Mucosa of descending colon (tissue), 3 donors: ENCODE measurements around the gene TOE1. TPM values are rescaled to one million over a fixed set of nuclear protein-coding genes. Genes with fewer than 3 reads are reported as not detected.
A peak's percentile ranks its signal among the peaks of the same experiment; 100 is the strongest.

Experiments
- ATAC-seq: fragments of 200-7000 bp; cut with Tn5 transposase; one replicate; pipeline ENCODE4 v1.9.1; 2020; ENCODE audit warnings: mild to moderate bottlenecking, moderate library complexity
- DNase-seq, 3 donors: peaks; one replicate each; pipeline ENCODE4 v3.0.0-alpha.2; 2020
- H3K36me3 ChIP-seq: fragments of 200-600 bp; one replicate; pipeline ENCODE4 v1.8.0; 2021; ENCODE audit warnings: low read depth, mild to moderate bottlenecking
- H3K4me1 ChIP-seq: fragments of 200-600 bp; one replicate; pipeline ENCODE4 v1.8.0; 2021; ENCODE audit warnings: low read depth, mild to moderate bottlenecking
- H3K4me3 ChIP-seq: fragments of 200-600 bp; one replicate; pipeline ENCODE4 v1.8.0; 2021; ENCODE audit warnings: mild to moderate bottlenecking
- H3K9me3 ChIP-seq: fragments of 200-600 bp; one replicate; pipeline ENCODE4 v1.8.0; 2021; ENCODE audit warnings: mild to moderate bottlenecking
- CTCF ChIP-seq: fragments of 200-600 bp; IDR thresholded peaks from one replicate; pipeline ENCODE4 v1.8.0; 2022; ENCODE audit warnings: antibody characterized with exemption, mild to moderate bottlenecking
- intact Hi-C, 2 donors: fragments of 100-400 bp; cut with DNase I in 1 of 2; cut with micrococcal nuclease in 1 of 2; formaldehyde crosslinking; loops; one replicate each; pipeline versions ENCODE4 v1.11.0 to v1.11.1; 2022; cut with DNase I, micrococcal nuclease
- total RNA-seq, 3 donors: library from RNA; stranded (reverse); fragmentation: NEBNext Ultra II Directional in 2 of 3; extraction: Animal tissue kit (Norgen Biotek cat#: 25700) in 2 of 3; gene quantifications; one replicate each; pipeline versions ENCODE4 v1.2.1 to v1.2.4, GENCODE V29; 2021 to 2023
- donor health status: DM: no; HTN: no; CAD: no; lungs with moderate emphysema.
- donor health status: DM: no; HTN: no; CAD: no.
- donor health status: DM: no; HTN: yes; CAD: no.

Gene TOE1
- total RNA-seq, 3 donors from 2014 or later: 11.1 to 18.7 (median 12.9) TPM

- TF ChIP-seq CTCF: peak; percentile 51
- DNase-seq (peak in 1 of 3 donors; percentile 48), ATAC-seq (no peak)
- Histone ChIP-seq H3K36me3 (no peaks in the 10 kb centered on the region), H3K4me3 (no peak overlapping the region), H3K9me3 (no peaks in the 10 kb centered on the region), H3K4me1 (peaks cover 11% of the 10 kb centered on the region)
- intact Hi-C loops: loop anchor here (2.0 to 5.0 kb wide), 2 partner anchors 285 to 288 kb away; partner anchors contain the start of genes HECTD3 (in 1 of the 2) and UROD (in 1 of the 2)
Observed at GRCh38 chr1:45299981-45300668, 39.8 kb upstream of the TOE1 start.

GRCh38 chr1:45300669-45300997 is 39.3 kb upstream of the TOE1 start:
- no peak for ATAC-seq
- intact Hi-C loops: loop anchor here (2.0 to 5.0 kb wide), 2 partner anchors 286 to 288 kb away; partner anchors contain the start of genes HECTD3 (in 1 of the 2) and UROD (in 1 of the 2)

DNA sequence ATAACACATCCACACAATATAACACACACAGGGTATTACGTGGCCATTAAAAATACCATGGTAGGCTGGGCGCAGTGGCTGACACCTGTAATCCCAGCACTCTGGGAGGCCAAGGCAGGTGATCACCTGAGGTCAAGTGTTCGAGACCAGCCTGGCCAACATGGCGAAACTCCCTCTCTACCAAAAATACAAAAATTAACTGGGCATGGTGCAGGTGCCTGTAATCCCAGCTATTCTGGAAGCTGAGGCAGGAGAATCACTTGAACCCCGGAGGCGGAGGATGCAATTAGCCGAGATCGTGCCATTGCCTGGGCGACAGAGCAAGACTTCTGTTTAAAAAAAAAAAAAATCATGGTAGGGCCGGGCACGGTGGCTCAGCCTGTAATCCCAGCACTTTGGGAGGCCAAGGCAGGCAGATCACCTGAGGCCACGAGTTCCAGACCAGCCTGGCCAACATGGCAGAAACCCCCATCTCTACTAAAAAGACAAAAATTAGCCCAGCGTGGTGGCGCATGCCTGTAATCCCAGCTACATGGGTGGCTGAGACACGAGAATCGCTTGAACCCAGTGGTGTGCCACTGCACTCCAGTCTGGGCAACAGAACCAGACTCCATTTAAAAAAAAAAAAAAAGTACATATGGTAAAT is 37.3 kb upstream of the TOE1 start:
- Histone ChIP-seq H3K4me1 (peaks cover 11% of the 10 kb centered on the region), H3K4me3 (peak overlapping the region; percentile 43), H3K36me3 (no peaks in the 10 kb centered on the region), H3K9me3 (no peaks in the 10 kb centered on the region)
- DNase-seq: peak in 2 of 3 donors; percentile 15 to 40
- TF ChIP-seq CTCF: no peak
- ATAC-seq: no peak
- intact Hi-C loops: loop anchor here in 1 of 2 donors (5.0 kb wide), 1 partner anchor 290 kb away; the partner anchor contains the start of genes HECTD3 and UROD

More at GRCh38 chr1:45300669-45300997, 39.3 kb upstream of the TOE1 start:
- no peaks in the 10 kb centered on the region for H3K9me3 ChIP-seq
- H3K4me1 ChIP-seq: peaks cover 11% of the 10 kb centered on the region
- TF ChIP-seq CTCF: no peak
- no peak overlapping the region for H3K4me3 ChIP-seq
- H3K36me3 ChIP-seq: no peaks in the 10 kb centered on the region
- DNase-seq: no peak

GRCh38 chr1:45303520-45304310 is 36.3 kb upstream of the TOE1 start:
- DNase-seq (peak; percentile 99 to 100 (median 99)), ATAC-seq (peak; percentile 96)
- intact Hi-C loops: loop anchor here in 1 of 2 donors (5.0 kb wide), 1 partner anchor 291 kb away; the partner anchor contains the start of genes HECTD3 and UROD
- TF ChIP-seq CTCF: peak; percentile 61
- Histone ChIP-seq H3K9me3 (no peaks in the 10 kb centered on the region), H3K4me1 (peaks cover 11% of the 10 kb centered on the region), H3K36me3 (no peaks in the 10 kb centered on the region), H3K4me3 (peak overlapping the region; percentile 49)

GRCh38 chr1:45304311-45305081 is 35.5 kb upstream of the TOE1 start:
- intact Hi-C loops: loop anchor here in 1 of 2 donors (5.0 kb wide), 1 partner anchor 292 kb away; the partner anchor contains the start of genes HECTD3 and UROD
- peak; percentile 54 to 67 (median 67) for DNase-seq
- Histone ChIP-seq H3K36me3 (no peaks in the 10 kb centered on the region), H3K9me3 (no peaks in the 10 kb centered on the region), H3K4me1 (peaks cover 11% of the 10 kb centered on the region), H3K4me3 (peak overlapping the region; percentile 49)
- no peak for TF ChIP-seq CTCF
- peak; percentile 1 for ATAC-seq
